Calu3 (cell line): ENCODE results near the gene TGFBR3. TPM values are rescaled to one million over a fixed set of nuclear protein-coding genes. Genes with fewer than 3 reads are reported as not detected.

ENCODE experiments used
- BruUV-seq: library from RNA; stranded (reverse); fragments of 400-500 nt; replicated peaks from 2 replicates; lab custom pipeline; 2021; lab: Mats Ljungman, UMichigan
- CTCF ChIA-PET: fragments of 300-600 bp; sonication (Branson Sonifier 250); formaldehyde crosslinking; loops from one replicate; lab custom pipeline; 2022; ENCODE audit warnings: antibody characterized with exemption; lab: Charles Lee
- DNase-seq: peaks from one replicate; pipeline ENCODE4 v3.0.0; 2022
- H3K27ac Mint-ChIP-seq: one replicate; pipeline ENCODE4 v1.8.0; 2022; ENCODE audit warnings: mixed read lengths; ENCODE audit not compliant: unreplicated experiment
- H3K27me3 Mint-ChIP-seq: one replicate; pipeline ENCODE4 v1.8.0; 2022; ENCODE audit warnings: mixed read lengths; ENCODE audit not compliant: unreplicated experiment
- H3K36me3 Mint-ChIP-seq: one replicate; pipeline ENCODE4 v1.8.0; 2022; ENCODE audit warnings: mild to moderate bottlenecking, moderate library complexity, mixed read lengths; ENCODE audit not compliant: insufficient read depth, unreplicated experiment
- H3K4me1 Mint-ChIP-seq: one replicate; pipeline ENCODE4 v1.8.0; 2022; ENCODE audit warnings: mild to moderate bottlenecking, low read depth, mixed read lengths; ENCODE audit not compliant: unreplicated experiment
- H3K4me3 Mint-ChIP-seq: one replicate; pipeline ENCODE4 v1.8.0; 2022; ENCODE audit warnings: mild to moderate bottlenecking, low read depth, moderate library complexity, mixed read lengths; ENCODE audit not compliant: unreplicated experiment
- H3K9me3 Mint-ChIP-seq: one replicate; pipeline ENCODE4 v1.8.0; 2022; ENCODE audit warnings: low read depth, mixed read lengths; ENCODE audit not compliant: unreplicated experiment
- CTCF ChIP-seq: fragments of 200-600 bp; IDR thresholded peaks from one replicate; pipeline ENCODE4 v1.8.0; 2022; ENCODE audit warnings: antibody characterized with exemption; ENCODE audit not compliant: unreplicated experiment
- intact Hi-C: fragments of 100-400 bp; cut with micrococcal nuclease; formaldehyde crosslinking; loops from one replicate; pipeline ENCODE4 v1.10.0; 2022; ENCODE audit not compliant: unreplicated experiment
- total RNA-seq: library from RNA; stranded (reverse); gene quantifications from 2 replicates; pipeline ENCODE4 v1.2.3, GENCODE V29; 2022

TGFBR3 gene
- total RNA-seq, 1 experiment from 2014 or later = 10.8 TPM

- Mint-ChIP-seq H3K36me3 (no peaks in the 10 kb centered on the region), H3K4me1 (no peaks in the 10 kb centered on the region), H3K27ac (no peak overlapping the region), H3K9me3 (no peaks in the 10 kb centered on the region), H3K4me3 (no peak overlapping the region), H3K27me3 (no peaks in the 10 kb centered on the region)
- intact Hi-C loops = no loop called here
- no peak for DNase-seq
- no TSS peak for BruUV-seq
- CTCF ChIA-PET = no interaction called here
- TF ChIP-seq CTCF = no peak
Measured at GRCh38 chr1:91691525-91691924, 194.4 kb downstream of the TGFBR3 start.

- H3K4me3 Mint-ChIP-seq = no peak overlapping the region
- BruUV-seq = no TSS peak
Measured at GRCh38 chr1:91689641-91690481, 196.1 kb downstream of the TGFBR3 start.

GRCh38 chr1:91687452-91687851 is 198.5 kb downstream of the TGFBR3 start:
- intact Hi-C loops = no loop called here
- Mint-ChIP-seq H3K4me3 (no peak overlapping the region), H3K27ac (no peak overlapping the region), H3K9me3 (no peaks in the 10 kb centered on the region), H3K36me3 (no peaks in the 10 kb centered on the region), H3K27me3 (no peaks in the 10 kb centered on the region), H3K4me1 (no peaks in the 10 kb centered on the region)
- no TSS peak for BruUV-seq
- CTCF ChIA-PET = no interaction called here
- no peak for DNase-seq
- no peak for TF ChIP-seq CTCF

More at GRCh38 chr1:91689641-91690481, 196.1 kb downstream of the TGFBR3 start:
- CTCF ChIA-PET = no interaction called here
- no peak for DNase-seq
- H3K36me3 Mint-ChIP-seq = no peaks in the 10 kb centered on the region
- no peaks in the 10 kb centered on the region for H3K27me3 Mint-ChIP-seq
- no peaks in the 10 kb centered on the region for H3K9me3 Mint-ChIP-seq
- no peak for TF ChIP-seq CTCF
- intact Hi-C loops = no loop called here
- no peak overlapping the region for H3K27ac Mint-ChIP-seq
- no peaks in the 10 kb centered on the region for H3K4me1 Mint-ChIP-seq

GRCh38 chr1:91685994-91686393 is 200.0 kb downstream of the TGFBR3 start:
- DNase-seq = no peak
- no peak overlapping the region for H3K4me3 Mint-ChIP-seq
- CTCF ChIA-PET = no interaction called here
- H3K27ac Mint-ChIP-seq = no peak overlapping the region
- H3K4me1 Mint-ChIP-seq = no peaks in the 10 kb centered on the region
- BruUV-seq = no TSS peak
- H3K27me3 Mint-ChIP-seq = no peaks in the 10 kb centered on the region
- intact Hi-C loops = no loop called here
- H3K36me3 Mint-ChIP-seq = no peaks in the 10 kb centered on the region
- no peaks in the 10 kb centered on the region for H3K9me3 Mint-ChIP-seq
- TF ChIP-seq CTCF = no peak
